ENCODE results near the gene CASTOR1. TPM values are rescaled to one million over a fixed set of nuclear protein-coding genes. Genes with fewer than 3 reads are reported as not detected.
"Not testable (repeated sequence)": the region's sequence is repeated elsewhere in the genome, so short reads cannot be mapped to it uniquely, and the experiment has no call there.

The CASTOR1 gene
- total RNA-seq = 10 to 100 TPM in 1 of 4 donors, 1 to 10 TPM in 3; 1.8 to 11.6 (median 6.0) TPM

- Histone ChIP-seq H3K9me3 (no peaks in the 10 kb centered on the region), H3K27ac (peak within 1 kb of the TSS; percentile 78 to 92 (median 85)), H3K4me3 (peak within 1 kb of the TSS; percentile 60 to 85 (median 71)), H3K36me3 (peaks cover 0 to 28% (median 0%) of the 10 kb centered on the region in 3 donors), H3K27me3 (no peaks in the 10 kb centered on the region), H3K4me1 (peaks cover 0 to 37% (median 17%) of the 10 kb centered on the region in 4 donors)
- peak; percentile 94 to 98 (median 98) for DNase-seq
- TF ChIP-seq POLR2A (IDR thresholded peaks at IDR 0.05) (peak; percentile 27 to 33), CTCF (IDR thresholded peaks at IDR 0.05) (no peak)
Observed at GRCh38 chr22:30289141-30289979, at the start of gene CASTOR1. Gene CASTOR1 (minus strand): TSS chr22:30289505. CDS start chr22:30289497, 8 bp downstream.

GRCh38 chr22:30338802-30339201, 49.5 kb upstream of the CASTOR1 start:
- H3K4me3 ChIP-seq = no peak overlapping the region
- no peaks in the 10 kb centered on the region for H3K9me3 ChIP-seq
- H3K36me3 ChIP-seq = peaks cover 0 to 100% (median 0%) of the 10 kb centered on the region in 3 donors
- DNase-seq = no peak
- H3K27me3 ChIP-seq = no peaks in the 10 kb centered on the region
- H3K4me1 ChIP-seq = peaks cover 0 to 2% (median 0%) of the 10 kb centered on the region in 4 donors
- no peak overlapping the region for H3K27ac ChIP-seq
- no peak for TF ChIP-seq POLR2A (IDR thresholded peaks at IDR 0.05)
- no peak for TF ChIP-seq CTCF (IDR thresholded peaks at IDR 0.05)

- not testable (repeated sequence) for H3K4me3 ChIP-seq, H3K9me3 ChIP-seq, H3K4me1 ChIP-seq, DNase-seq, H3K27me3 ChIP-seq, H3K27ac ChIP-seq
- H3K36me3 ChIP-seq = peaks cover 0 to 100% (median 0%) of the 10 kb centered on the region in 3 donors
Observed at GRCh38 chr22:30338341-30338740, 49.0 kb upstream of the CASTOR1 start.

- Histone ChIP-seq H3K27ac (no peak overlapping the region), H3K4me3 (no peak overlapping the region), H3K9me3 (no peaks in the 10 kb centered on the region), H3K4me1 (peaks cover 0 to 4% (median 0%) of the 10 kb centered on the region in 4 donors), H3K36me3 (peaks cover 0 to 100% (median 0%) of the 10 kb centered on the region in 3 donors), H3K27me3 (no peaks in the 10 kb centered on the region)
- no peak for DNase-seq
- no peak for TF ChIP-seq CTCF (IDR thresholded peaks at IDR 0.05)
- no peak for TF ChIP-seq POLR2A (IDR thresholded peaks at IDR 0.05)
Observed at GRCh38 chr22:30337461-30337778, 48.1 kb upstream of the CASTOR1 start.

GRCh38 chr22:30336752-30337460, 47.6 kb upstream of the CASTOR1 start:
- no peak overlapping the region for H3K4me3 ChIP-seq
- H3K27ac ChIP-seq = no peak overlapping the region
- TF ChIP-seq POLR2A (IDR thresholded peaks at IDR 0.05) = no peak
- no peak for TF ChIP-seq CTCF (IDR thresholded peaks at IDR 0.05)
- peaks cover 0 to 98% (median 0%) of the 10 kb centered on the region in 3 donors for H3K36me3 ChIP-seq
- no peak for DNase-seq
- H3K4me1 ChIP-seq = peaks cover 0 to 4% (median 0%) of the 10 kb centered on the region in 4 donors
- H3K9me3 ChIP-seq = no peaks in the 10 kb centered on the region
- no peaks in the 10 kb centered on the region for H3K27me3 ChIP-seq

GRCh38 chr22:30335236-30335635, 45.9 kb upstream of the CASTOR1 start:
- Histone ChIP-seq H3K27ac (no peak overlapping the region), H3K36me3 (peaks cover 0 to 89% (median 0%) of the 10 kb centered on the region in 3 donors), H3K4me3 (no peak overlapping the region), H3K4me1 (peaks cover 0 to 4% (median 0%) of the 10 kb centered on the region in 4 donors), H3K9me3 (no peaks in the 10 kb centered on the region), H3K27me3 (no peaks in the 10 kb centered on the region)
- no peak for TF ChIP-seq CTCF (IDR thresholded peaks at IDR 0.05)
- no peak for TF ChIP-seq POLR2A (IDR thresholded peaks at IDR 0.05)
- no peak for DNase-seq

All from Peyer's patch (tissue), 4 donors.